ENCODE data around the gene ZC2HC1B.
A peak's percentile ranks its signal among the peaks of the same experiment; 100 is the strongest.
"Not testable (repeated sequence)": the region's sequence is repeated elsewhere in the genome, so short reads cannot be mapped to it uniquely, and the experiment has no call there.

Gene ZC2HC1B, protein sequence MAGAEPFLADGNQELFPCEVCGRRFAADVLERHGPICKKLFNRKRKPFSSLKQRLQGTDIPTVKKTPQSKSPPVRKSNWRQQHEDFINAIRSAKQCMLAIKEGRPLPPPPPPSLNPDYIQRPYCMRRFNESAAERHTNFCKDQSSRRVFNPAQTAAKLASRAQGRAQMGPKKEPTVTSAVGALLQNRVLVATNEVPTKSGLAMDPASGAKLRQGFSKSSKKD
- 0 to 0.30 (median 0.06) reads per million in 18 experiments for total RNA-seq

DNA sequence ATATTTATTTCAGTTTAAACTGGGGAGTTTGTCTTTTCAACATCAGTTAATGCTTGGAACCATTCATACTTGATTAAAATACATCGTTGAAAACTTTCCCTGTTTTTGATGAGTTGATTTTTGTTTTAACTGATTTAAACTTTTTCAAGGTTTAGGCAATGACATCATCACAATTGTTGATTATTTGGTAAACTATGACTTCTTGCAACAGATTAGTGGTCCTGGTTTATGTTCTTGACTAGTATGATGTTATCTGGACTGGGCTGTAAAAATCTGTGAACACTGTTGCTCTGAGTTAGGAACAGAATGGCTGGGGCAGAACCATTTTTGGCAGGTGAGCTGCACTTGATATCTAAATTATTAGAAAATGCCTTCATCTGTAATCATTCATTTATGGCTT lies at the start of gene ZC2HC1B:
Gene ZC2HC1B (plus strand): TSS at position 241 of the 400 bp plus-strand sequence. CDS start 66 bp downstream, at position 307.
- DNase-seq: no peak

DNA sequence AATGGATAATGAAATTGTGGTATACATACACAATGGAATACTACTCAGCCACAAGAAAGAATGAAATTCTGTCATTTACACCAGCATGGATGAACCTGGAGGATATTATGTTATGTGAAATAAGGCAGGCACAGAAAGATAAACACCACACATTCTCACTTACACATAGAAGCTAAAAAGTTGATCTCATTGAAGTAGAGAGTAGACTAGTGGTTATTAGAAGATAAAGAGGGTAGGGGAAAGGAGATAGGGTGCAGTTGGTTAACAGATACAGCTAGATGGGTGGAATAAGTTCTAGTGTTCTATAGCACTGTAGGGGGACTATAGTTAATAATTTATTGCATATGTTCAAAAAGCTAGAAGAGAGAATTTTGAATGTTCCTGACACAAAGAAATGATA lies 46.7 kb upstream of the ZC2HC1B start:
- no peak for DNase-seq

- no peak for DNase-seq
Observed at GRCh38 chr6:143821359-143821758, 42.9 kb upstream of the ZC2HC1B start.

GRCh38 chr6:143822584-143823024 lies 41.7 kb upstream of the ZC2HC1B start:
- peak; percentile 26 to 29 for DNase-seq

DNA sequence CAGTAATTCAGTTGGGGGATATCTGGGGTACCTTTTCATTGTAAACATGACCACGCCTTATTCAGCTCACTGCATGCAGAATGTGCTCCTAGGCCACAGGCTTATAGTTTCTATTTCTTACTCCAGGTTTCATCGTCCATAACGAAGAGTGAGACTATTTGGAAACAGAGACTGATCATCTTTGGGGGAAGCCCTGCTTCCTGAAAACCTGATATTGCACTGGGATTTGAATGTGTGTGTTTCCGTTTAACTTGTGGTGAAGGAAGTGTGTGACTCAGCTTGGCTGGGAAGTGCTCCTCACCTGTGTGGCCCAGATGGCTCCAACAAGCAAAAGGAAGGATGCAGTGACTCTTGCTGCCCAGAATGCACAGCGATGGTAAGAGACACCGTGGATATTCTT lies 40.7 kb upstream of the ZC2HC1B start:
- DNase-seq: no peak

- no peak for DNase-seq
Observed at GRCh38 chr6:143828572-143828971, 35.7 kb upstream of the ZC2HC1B start.

- no peak for DNase-seq
Observed at GRCh38 chr6:143836150-143836549, 28.1 kb upstream of the ZC2HC1B start.

- no peak for DNase-seq
Observed at GRCh38 chr6:143838395-143838794, 25.9 kb upstream of the ZC2HC1B start.

DNA sequence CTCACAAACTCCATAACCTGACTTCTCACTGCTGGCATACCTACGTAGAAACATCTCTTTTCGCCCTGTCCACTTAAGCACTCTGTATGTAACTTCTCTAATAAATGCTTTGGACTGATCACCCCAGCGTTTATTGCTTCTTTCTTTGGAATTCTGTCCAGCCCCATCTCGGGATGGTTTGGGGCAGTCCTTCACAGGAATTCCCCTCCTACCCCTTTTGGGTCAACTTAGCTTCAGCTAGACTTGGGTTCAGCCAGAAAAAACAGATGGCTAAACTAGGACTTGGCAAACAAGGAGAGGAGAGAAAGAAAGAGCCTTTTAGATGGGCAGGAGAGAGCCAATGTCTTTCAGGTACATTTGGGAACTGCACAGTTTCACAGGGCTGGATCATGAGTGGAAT lies 25.1 kb upstream of the ZC2HC1B start:
- DNase-seq: no peak

DNA sequence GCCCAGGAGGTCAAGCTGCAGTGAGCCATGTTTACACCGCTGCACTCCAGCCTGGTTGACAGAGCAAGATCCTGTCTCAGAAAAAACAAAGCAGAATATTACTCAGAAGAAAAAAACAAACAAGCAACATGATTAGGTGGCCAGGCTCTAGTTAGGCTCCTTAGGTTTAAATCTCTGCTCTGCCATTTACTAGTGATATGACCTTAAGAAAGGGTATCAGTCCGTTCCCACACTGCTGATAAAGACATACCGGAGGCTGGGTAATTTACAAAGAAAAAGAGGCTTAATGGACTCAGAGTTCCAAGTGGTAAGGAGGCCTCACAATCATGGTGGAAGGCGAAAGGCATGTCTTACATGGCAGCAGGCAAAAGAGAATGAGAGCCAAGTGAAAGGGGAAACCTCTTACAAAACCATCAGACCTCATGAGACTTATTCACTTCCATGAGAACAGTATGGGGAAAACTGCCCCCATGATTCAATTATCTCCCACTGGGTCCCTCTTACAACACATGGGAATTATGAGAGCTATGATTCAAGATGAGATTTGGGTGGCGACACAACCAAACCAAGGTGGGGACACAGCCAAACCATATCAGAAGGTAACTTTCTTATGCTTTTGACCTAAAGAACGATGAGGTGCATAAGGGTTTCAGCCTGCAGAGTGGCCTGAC lies 23.5 kb upstream of the ZC2HC1B start:
- DNase-seq: peak; percentile 31 to 39

DNA sequence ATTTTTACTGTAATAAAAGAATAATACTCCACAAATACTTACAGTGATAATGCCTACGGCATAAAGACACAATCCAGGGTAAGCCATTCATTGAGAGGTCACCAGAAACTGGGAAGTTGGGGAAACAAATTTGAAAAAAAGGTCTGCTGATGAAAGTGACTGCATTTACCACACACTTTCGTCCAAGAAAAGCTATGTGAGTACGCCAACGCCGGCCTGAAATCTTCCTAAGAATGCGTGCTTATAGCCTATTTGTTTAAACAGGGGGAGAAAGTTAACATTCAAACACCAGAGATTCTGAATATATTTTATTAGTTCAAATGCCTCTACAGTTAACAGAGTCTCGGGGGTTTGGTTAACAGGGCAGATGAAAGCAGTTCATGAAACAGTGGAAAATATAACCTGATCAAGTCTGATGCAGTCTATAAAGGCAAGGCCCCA lies 21.8 kb upstream of the ZC2HC1B start:
- peak; percentile 47 to 63 for DNase-seq

- DNase-seq: peak; percentile 97 to 98
Observed at GRCh38 chr6:143842902-143843676, 21.2 kb upstream of the ZC2HC1B start, which contains the start of gene LTV1. Gene LTV1, plus strand, starts transcription at chr6:143843338. Its CDS starts 140 bp downstream, at chr6:143843478.

- DNase-seq: peak; percentile 26 to 27
Observed at GRCh38 chr6:143843677-143843999, 20.6 kb upstream of the ZC2HC1B start.

GRCh38 chr6:143844006-143844405 lies 20.3 kb upstream of the ZC2HC1B start:
- DNase-seq: peak in 1 of 2 donors; percentile 11

DNA sequence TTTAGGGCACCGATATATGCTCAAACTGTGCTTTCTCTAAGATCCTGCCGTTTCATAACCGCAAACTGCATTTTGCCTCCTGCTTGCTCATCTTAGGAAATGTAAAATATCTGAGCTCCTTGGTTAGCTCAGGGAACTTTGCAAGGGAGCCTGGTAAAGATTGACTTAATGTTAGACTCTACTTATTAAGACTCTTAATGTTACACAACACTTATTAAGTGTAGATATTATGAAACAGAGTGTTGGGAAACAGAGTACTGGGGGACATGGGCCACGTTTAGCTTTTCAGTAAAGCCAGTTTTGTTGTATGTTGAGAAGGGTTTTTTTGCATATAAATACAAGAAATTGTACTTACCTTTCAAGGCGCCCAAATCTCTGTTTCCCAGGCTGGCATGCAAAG lies 19.2 kb upstream of the ZC2HC1B start:
- peak in 1 of 2 donors; percentile 29 for DNase-seq

- not testable (repeated sequence) for DNase-seq
Observed at GRCh38 chr6:143851706-143852105, 12.6 kb upstream of the ZC2HC1B start.

- not testable (repeated sequence) for DNase-seq
Observed at GRCh38 chr6:143855057-143855456, 9.2 kb upstream of the ZC2HC1B start.

GRCh38 chr6:143856762-143857161 lies 7.5 kb upstream of the ZC2HC1B start:
- DNase-seq: not testable (repeated sequence)

DNA sequence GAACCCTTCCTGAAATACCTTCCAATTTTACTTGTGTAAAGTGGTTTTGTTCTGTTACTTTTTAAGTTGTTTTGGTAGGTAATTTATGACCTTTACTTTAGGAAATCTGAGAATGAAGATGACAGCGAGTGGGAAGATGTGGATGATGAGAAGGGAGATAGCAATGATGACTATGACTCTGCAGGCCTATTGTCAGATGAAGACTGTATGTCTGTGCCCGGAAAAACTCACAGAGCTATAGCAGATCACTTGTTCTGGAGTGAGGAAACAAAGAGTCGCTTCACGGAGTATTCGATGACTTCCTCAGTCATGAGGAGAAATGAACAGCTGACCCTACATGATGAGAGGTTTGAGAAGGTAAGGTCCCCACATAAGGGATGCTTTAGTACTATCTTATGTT lies 6.6 kb upstream of the ZC2HC1B start:
- DNase-seq: no peak

- no peak for DNase-seq
Observed at GRCh38 chr6:143859891-143860660, 4.2 kb upstream of the ZC2HC1B start.

DNA sequence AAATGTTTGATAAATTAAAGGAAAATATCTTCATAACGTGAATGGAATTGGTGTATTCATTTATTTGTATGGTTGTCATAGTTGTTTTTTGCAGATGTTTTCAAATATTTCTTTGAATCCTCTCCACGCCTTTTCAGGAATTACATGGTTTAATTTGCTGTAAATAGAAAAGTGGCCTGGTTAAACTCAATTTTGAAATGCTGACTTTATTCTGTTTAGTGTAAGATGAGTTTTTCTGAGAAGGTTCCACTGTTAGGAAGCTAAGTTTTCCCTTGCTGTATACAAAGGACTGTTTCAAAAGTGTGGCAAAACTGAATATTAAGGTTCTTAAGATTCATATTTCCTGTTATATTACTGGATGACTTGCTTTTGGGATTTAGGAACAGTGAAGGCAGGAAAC lies 503 bp upstream of the ZC2HC1B start:
- DNase-seq: no peak

DNA sequence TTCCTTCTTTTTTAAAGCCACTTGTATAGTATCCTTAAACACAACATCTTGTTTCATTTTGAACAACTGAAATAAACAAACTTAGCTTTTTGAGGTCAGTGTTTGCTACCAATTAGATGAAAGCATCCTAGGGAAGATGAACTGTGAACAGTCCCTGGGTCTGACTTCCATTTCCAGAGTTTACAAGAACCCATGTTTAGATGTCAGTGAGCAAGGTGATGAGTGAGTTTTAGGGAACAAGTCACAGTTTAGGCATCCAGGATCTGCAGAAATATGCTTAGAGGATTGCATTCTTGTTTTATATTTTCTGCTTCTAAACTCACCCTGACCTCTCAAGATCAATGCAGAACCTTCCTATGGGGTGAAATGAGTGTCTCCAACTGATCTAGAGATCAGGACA lies 3.0 kb downstream of the ZC2HC1B start:
- DNase-seq: no peak

DNA sequence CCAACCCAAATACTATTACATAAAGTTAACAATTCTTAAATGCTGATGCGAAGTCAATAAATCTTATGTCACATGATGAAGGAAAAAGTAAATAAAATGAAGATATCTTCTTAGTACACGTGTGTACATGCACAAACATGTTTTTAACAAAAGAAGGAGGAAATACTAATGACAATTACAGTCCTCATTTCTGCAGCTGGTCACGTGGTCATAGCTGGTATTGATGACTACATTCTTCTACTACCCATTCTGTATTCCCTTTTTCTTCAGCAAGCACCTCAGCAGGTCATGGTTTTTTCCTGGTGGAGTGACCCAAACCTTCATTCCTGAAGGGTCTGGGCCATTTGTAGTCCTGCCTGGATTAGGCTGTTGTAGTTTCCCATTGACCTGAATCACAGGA lies 4.5 kb downstream of the ZC2HC1B start:
- not testable (repeated sequence) for DNase-seq
